A673 (cell line): Measurements from ENCODE around the gene OR1I1. TPM values are rescaled to one million over a fixed set of nuclear protein-coding genes. Genes with fewer than 3 reads are reported as not detected.

ENCODE experiments used
- BruUV-seq: library from RNA; stranded (reverse); fragments of 400-500 nt; replicated peaks from 2 replicates; lab custom pipeline; 2021; lab: Mats Ljungman, UMichigan
- CTCF ChIA-PET: fragments of 300-600 bp; sonication (Branson Sonifier 250); formaldehyde crosslinking; loops from one replicate; lab custom pipeline; 2022; ENCODE audit warnings: antibody characterized with exemption; lab: Charles Lee
- POLR2A ChIA-PET: fragments of 300-600 bp; sonication (Branson Sonifier 250); formaldehyde crosslinking; loops from one replicate; lab custom pipeline; 2022; ENCODE audit warnings: antibody characterized with exemption; ENCODE audit not compliant: low non-redundant PET; lab: Charles Lee
- DNase-seq: peaks from one replicate; pipeline ENCODE4 v3.0.0-alpha.2; 2015; ENCODE audit warnings: low spot score
- H3K27ac ChIP-seq: fragments of 200-600 bp; sonication (generic); 2 replicates; pipeline ENCODE4 v1.5.1; 2016; ENCODE audit warnings: mixed run types, low read depth, mild to moderate bottlenecking, mixed read lengths, antibody characterized with exemption, low read length; ENCODE audit not compliant: poor library complexity, severe bottlenecking
- H3K27me3 ChIP-seq: fragments of 200-600 bp; sonication (generic); replicated peaks from 2 replicates; pipeline ENCODE4 v1.6.1; 2017; ENCODE audit warnings: mixed run types, low read depth, mild to moderate bottlenecking, mixed read lengths, antibody characterized with exemption, low read length; ENCODE audit not compliant: insufficient read depth, poor library complexity
- H3K36me3 ChIP-seq: fragments of 200-600 bp; sonication (generic); 2 replicates; pipeline ENCODE4 v1.6.1; 2016; ENCODE audit warnings: mixed run types, mild to moderate bottlenecking, mixed read lengths, antibody characterized with exemption, low read length; ENCODE audit not compliant: insufficient read depth, poor library complexity, severe bottlenecking
- H3K4me1 ChIP-seq: fragments of 200-600 bp; sonication (generic); 2 replicates; pipeline ENCODE4 v1.6.1; 2017; ENCODE audit warnings: mixed run types, mild to moderate bottlenecking, mixed read lengths, antibody characterized with exemption, low read length; ENCODE audit not compliant: insufficient read depth, poor library complexity, severe bottlenecking
- H3K4me3 ChIP-seq: fragments of 200-600 bp; sonication (generic); 2 replicates; pipeline ENCODE4 v1.5.1; 2016; ENCODE audit warnings: low read depth, mixed run types, mild to moderate bottlenecking, mixed read lengths, low read length; ENCODE audit not compliant: poor library complexity, severe bottlenecking
- H3K9me3 ChIP-seq: fragments of 200-600 bp; sonication (generic); 2 replicates; pipeline ENCODE4 v1.6.1; 2016; ENCODE audit warnings: mixed run types, low read depth, mild to moderate bottlenecking, mixed read lengths, antibody characterized with exemption, low read length; ENCODE audit not compliant: poor library complexity, severe bottlenecking
- EZH2 ChIP-seq: fragments of 200-600 bp; sonication (generic); IDR thresholded peaks from 2 replicates; pipeline ENCODE4 v1.6.1; 2017; ENCODE audit warnings: borderline replicate concordance, low read depth, mild to moderate bottlenecking, mixed read lengths, antibody characterized with exemption, low read length; ENCODE audit not compliant: poor library complexity, severe bottlenecking
- intact Hi-C: fragments of 100-400 bp; cut with micrococcal nuclease; formaldehyde crosslinking; loops from one replicate; pipeline ENCODE4 v1.10.0; 2022; ENCODE audit not compliant: unreplicated experiment
- total RNA-seq: library from RNA; stranded (reverse); gene quantifications from 2 replicates; pipeline ENCODE4 v1.2.3, GENCODE V29; 2021
- TF ChIP-seq, protein P1 (sequence below): fragments of 300-800, 200-600 bp; sonication (generic); conservative IDR thresholded peaks from 2 replicates; pipeline ENCODE4 v1.5.1; 2017; ENCODE audit warnings: low read depth, mild to moderate bottlenecking, antibody characterized with exemption, low read length, moderate library complexity, mixed read lengths

The OR1I1 gene
- total RNA-seq, 1 experiment from 2014 or later: not detected

GRCh38 chr19:15038294-15038693 is 43.7 kb upstream of the OR1I1 start:
- no TSS peak for BruUV-seq
- POLR2A ChIA-PET: interaction anchor here (0.6 kb wide), 1 partner anchor 143 kb away, joined by 3 read pairs; no protein-coding TSS in a partner anchor
- Histone ChIP-seq H3K27me3 (no peaks in the 10 kb centered on the region), H3K4me1 (peaks cover 19% of the 10 kb centered on the region), H3K36me3 (no peaks in the 10 kb centered on the region), H3K27ac (peak overlapping the region; percentile 57), H3K9me3 (no peaks in the 10 kb centered on the region), H3K4me3 (no peak overlapping the region)
- CTCF ChIA-PET: interaction anchor here (1.5 kb wide), 1 partner anchor 63 kb away, joined by 4 read pairs; no protein-coding TSS in a partner anchor
- DNase-seq: peak; percentile 95
- TF ChIP-seq EZH2: no peak
- TF ChIP-seq, protein P1, sequence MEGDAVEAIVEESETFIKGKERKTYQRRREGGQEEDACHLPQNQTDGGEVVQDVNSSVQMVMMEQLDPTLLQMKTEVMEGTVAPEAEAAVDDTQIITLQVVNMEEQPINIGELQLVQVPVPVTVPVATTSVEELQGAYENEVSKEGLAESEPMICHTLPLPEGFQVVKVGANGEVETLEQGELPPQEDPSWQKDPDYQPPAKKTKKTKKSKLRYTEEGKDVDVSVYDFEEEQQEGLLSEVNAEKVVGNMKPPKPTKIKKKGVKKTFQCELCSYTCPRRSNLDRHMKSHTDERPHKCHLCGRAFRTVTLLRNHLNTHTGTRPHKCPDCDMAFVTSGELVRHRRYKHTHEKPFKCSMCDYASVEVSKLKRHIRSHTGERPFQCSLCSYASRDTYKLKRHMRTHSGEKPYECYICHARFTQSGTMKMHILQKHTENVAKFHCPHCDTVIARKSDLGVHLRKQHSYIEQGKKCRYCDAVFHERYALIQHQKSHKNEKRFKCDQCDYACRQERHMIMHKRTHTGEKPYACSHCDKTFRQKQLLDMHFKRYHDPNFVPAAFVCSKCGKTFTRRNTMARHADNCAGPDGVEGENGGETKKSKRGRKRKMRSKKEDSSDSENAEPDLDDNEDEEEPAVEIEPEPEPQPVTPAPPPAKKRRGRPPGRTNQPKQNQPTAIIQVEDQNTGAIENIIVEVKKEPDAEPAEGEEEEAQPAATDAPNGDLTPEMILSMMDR: no peak
- intact Hi-C loops: no loop called here

GRCh38 chr19:15042003-15042402 is 40.0 kb upstream of the OR1I1 start:
- intact Hi-C loops: no loop called here
- H3K36me3 ChIP-seq: no peaks in the 10 kb centered on the region
- ChIA-PET POLR2A (no interaction called here), CTCF (no interaction called here)
- H3K27ac ChIP-seq: no peak overlapping the region
- H3K4me1 ChIP-seq: peaks cover 19% of the 10 kb centered on the region
- no peak for TF ChIP-seq EZH2
- TF ChIP-seq, protein P1: no peak
- no peaks in the 10 kb centered on the region for H3K9me3 ChIP-seq
- H3K4me3 ChIP-seq: no peak overlapping the region
- no peaks in the 10 kb centered on the region for H3K27me3 ChIP-seq
- no peak for DNase-seq
- BruUV-seq: no TSS peak

DNA sequence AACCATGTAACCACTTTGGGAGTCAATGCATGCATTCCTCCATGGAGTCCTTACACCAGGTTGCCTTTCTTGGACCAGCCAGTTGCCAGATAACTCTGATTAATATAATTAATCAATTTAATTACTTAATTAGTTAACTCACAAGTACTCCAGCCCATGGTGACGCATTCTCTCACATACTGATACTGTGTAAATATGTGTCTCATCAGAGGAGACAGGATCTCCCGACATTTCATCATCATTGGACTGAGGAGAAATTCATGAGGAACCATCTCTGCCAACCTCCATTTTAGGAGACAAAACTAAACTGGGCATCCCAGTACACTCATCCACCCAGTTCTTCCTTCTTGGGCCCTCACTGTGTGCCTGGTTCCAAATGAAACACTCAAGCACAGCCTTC is 39.2 kb upstream of the OR1I1 start:
- H3K9me3 ChIP-seq: no peaks in the 10 kb centered on the region
- ChIA-PET CTCF (no interaction called here), POLR2A (no interaction called here)
- peaks cover 11% of the 10 kb centered on the region for H3K4me1 ChIP-seq
- no peak overlapping the region for H3K4me3 ChIP-seq
- intact Hi-C loops: no loop called here
- no TSS peak for BruUV-seq
- DNase-seq: no peak
- no peak overlapping the region for H3K27ac ChIP-seq
- H3K36me3 ChIP-seq: no peaks in the 10 kb centered on the region
- TF ChIP-seq, protein P1: no peak
- TF ChIP-seq EZH2: no peak
- no peaks in the 10 kb centered on the region for H3K27me3 ChIP-seq
